GM12872 (cell line): ENCODE results near the gene TTC7B.

Experiments used
- TF ChIP-seq, protein P1 (sequence below): IDR thresholded peaks from 3 replicates; pipeline ENCODE4 v1.5.1; 2011; ENCODE audit warnings: low read depth, mild to moderate bottlenecking, low read length, moderate library complexity; ENCODE audit not compliant: insufficient read depth

TTC7B gene

GRCh38 chr14:90506748-90507147 lies 309.5 kb downstream of the TTC7B start:
- TF ChIP-seq, protein P1, sequence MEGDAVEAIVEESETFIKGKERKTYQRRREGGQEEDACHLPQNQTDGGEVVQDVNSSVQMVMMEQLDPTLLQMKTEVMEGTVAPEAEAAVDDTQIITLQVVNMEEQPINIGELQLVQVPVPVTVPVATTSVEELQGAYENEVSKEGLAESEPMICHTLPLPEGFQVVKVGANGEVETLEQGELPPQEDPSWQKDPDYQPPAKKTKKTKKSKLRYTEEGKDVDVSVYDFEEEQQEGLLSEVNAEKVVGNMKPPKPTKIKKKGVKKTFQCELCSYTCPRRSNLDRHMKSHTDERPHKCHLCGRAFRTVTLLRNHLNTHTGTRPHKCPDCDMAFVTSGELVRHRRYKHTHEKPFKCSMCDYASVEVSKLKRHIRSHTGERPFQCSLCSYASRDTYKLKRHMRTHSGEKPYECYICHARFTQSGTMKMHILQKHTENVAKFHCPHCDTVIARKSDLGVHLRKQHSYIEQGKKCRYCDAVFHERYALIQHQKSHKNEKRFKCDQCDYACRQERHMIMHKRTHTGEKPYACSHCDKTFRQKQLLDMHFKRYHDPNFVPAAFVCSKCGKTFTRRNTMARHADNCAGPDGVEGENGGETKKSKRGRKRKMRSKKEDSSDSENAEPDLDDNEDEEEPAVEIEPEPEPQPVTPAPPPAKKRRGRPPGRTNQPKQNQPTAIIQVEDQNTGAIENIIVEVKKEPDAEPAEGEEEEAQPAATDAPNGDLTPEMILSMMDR = no peak

GRCh38 chr14:90505531-90505930 lies 310.7 kb downstream of the TTC7B start:
- TF ChIP-seq, protein P1 = no peak

GRCh38 chr14:90504643-90505042 lies 311.6 kb downstream of the TTC7B start:
- TF ChIP-seq, protein P1 = no peak

- TF ChIP-seq, protein P1 = no peak
Observed at GRCh38 chr14:90503582-90503981, 312.6 kb downstream of the TTC7B start.

- TF ChIP-seq, protein P1 = no peak
Observed at GRCh38 chr14:90502760-90503159, 313.5 kb downstream of the TTC7B start.

DNA sequence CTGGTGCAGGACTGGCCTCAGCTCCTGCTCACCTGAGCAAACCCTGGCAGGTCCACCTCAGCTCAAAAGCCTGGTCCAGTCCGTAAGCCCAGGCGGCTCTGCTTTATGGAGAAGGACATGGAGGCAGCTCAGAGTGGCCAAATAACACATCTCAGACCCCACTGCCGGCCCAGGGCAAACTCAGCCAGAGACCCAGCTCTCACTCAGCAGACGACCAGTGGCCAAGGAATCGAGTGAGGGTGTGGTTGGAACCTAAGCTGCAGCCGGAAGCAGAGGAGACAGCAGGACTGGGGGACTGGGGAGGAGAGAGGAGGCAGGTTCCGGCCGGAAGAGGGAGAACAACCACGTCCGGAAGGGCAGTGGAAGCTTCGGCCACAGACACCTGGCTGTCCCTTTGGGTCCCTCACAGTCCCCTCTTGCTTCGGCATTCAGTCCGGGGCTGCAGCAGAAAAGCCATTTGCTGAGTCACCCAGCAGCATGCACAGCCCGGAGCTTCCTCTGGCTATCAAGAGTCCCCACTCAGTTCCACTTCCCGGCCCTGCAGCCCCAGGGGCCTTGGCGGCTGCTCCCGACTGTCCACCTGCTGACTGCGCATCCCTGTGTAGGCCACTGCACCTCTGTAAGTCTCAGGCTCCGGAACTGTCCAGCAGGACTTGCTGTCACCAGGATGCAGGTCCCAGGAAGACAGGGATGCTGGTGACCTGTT lies 315.4 kb downstream of the TTC7B start:
- TF ChIP-seq, protein P1 = no peak

- TF ChIP-seq, protein P1 = no peak
Observed at GRCh38 chr14:90499908-90500664, 316.1 kb downstream of the TTC7B start.
